ENCODE results near the gene RNF135. TPM values are rescaled to one million over a fixed set of nuclear protein-coding genes. Genes with fewer than 3 reads are reported as not detected.

The RNF135 gene
- total RNA-seq, 2 donors from 2014 or later: 14.8 to 20.7 TPM

DNA sequence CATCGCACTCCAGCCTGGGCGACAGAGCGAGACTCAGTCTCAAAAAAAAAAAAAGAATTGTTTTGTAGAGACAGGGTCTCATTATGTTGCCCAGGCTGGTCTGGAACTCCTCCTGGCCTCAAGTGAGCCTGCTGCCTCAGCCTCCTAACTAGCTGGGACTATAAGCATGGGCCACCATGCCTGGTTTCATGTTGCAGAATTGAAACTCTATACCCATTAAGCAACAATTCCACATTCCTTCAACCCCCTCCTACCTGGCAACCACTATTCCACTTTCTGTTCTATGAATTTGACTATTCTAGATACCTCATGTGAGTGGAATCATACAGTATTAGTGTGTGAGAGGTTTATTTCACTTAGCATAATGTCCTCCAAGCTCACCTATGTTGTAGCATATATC lies 24.5 kb downstream of the RNF135 start:
- peaks cover 13% of the 10 kb centered on the region for H3K9me3 Mint-ChIP-seq
- TF ChIP-seq CTCF (conservative IDR thresholded peaks at IDR 0.05): no peak
- H3K36me3 ChIP-seq (ENCODE audit: control insufficient read depth, insufficient read depth, low read length): peaks cover 25% of the 10 kb centered on the region
- H3K9me3 ChIP-seq (ENCODE audit: control insufficient read depth, low read length): peaks cover 12% of the 10 kb centered on the region
- H3K36me3 Mint-ChIP-seq (ENCODE audit: low read depth): peaks cover 47% of the 10 kb centered on the region
- DNase-seq: no peak
- H3K4me3 ChIP-seq (ENCODE audit: low read length): no peak overlapping the region
- H3K9ac ChIP-seq (ENCODE audit: extremely low read depth, low read length, poor library complexity, severe bottlenecking): no peak overlapping the region
- 88% methylated on average over 3 of the region's 3 CpGs; no CpG with 5 or more reads in 1 of the 2 experiments for WGBS, 2 experiments (ENCODE audit: insufficient coverage in 1 of 2, insufficient read length in 1 of 2)
- H3K4me3 Mint-ChIP-seq: no peak overlapping the region
- no peaks in the 10 kb centered on the region for H3K4me1 ChIP-seq (ENCODE audit: control insufficient read depth, insufficient read depth, low read length)
- no peaks in the 10 kb centered on the region for H3K27me3 ChIP-seq (ENCODE audit: control insufficient read depth, insufficient read depth, low read length, poor library complexity, severe bottlenecking)
- peaks cover 4% of the 10 kb centered on the region for H3K4me1 Mint-ChIP-seq
- H3K27ac Mint-ChIP-seq: no peak overlapping the region
- no peak overlapping the region for H3K27ac ChIP-seq (ENCODE audit: low read depth, low read length)
- H3K27me3 Mint-ChIP-seq (ENCODE audit: insufficient read depth): no peaks in the 10 kb centered on the region

- H3K27ac ChIP-seq (ENCODE audit: low read depth, low read length): no peak overlapping the region
- H3K27ac Mint-ChIP-seq: no peak overlapping the region
- WGBS, 2 experiments (ENCODE audit: insufficient coverage in 1 of 2, insufficient read length in 1 of 2): 96 to 99% methylated on average over 3 of the region's 3 CpGs
These were observed 25.6 kb downstream of the RNF135 start for GRCh38 chr17:30996486-30996885.

GRCh38 chr17:30997270-30997669 lies 26.4 kb downstream of the RNF135 start:
- peaks cover 25% of the 10 kb centered on the region for H3K36me3 ChIP-seq (ENCODE audit: control insufficient read depth, insufficient read depth, low read length)
- H3K36me3 Mint-ChIP-seq (ENCODE audit: low read depth): peaks cover 46% of the 10 kb centered on the region
- H3K27me3 Mint-ChIP-seq (ENCODE audit: insufficient read depth): no peaks in the 10 kb centered on the region
- H3K4me1 ChIP-seq (ENCODE audit: control insufficient read depth, insufficient read depth, low read length): no peaks in the 10 kb centered on the region
- H3K4me3 Mint-ChIP-seq: no peak overlapping the region
- H3K27ac Mint-ChIP-seq: no peak overlapping the region
- H3K4me1 Mint-ChIP-seq: peaks cover 4% of the 10 kb centered on the region
- peaks cover 13% of the 10 kb centered on the region for H3K9me3 Mint-ChIP-seq
- DNase-seq: no peak
- H3K9ac ChIP-seq (ENCODE audit: extremely low read depth, low read length, poor library complexity, severe bottlenecking): no peak overlapping the region
- no peak overlapping the region for H3K27ac ChIP-seq (ENCODE audit: low read depth, low read length)
- no peak for TF ChIP-seq CTCF (conservative IDR thresholded peaks at IDR 0.05)
- H3K9me3 ChIP-seq (ENCODE audit: control insufficient read depth, low read length): peaks cover 12% of the 10 kb centered on the region
- WGBS, 2 experiments (ENCODE audit: insufficient coverage in 1 of 2, insufficient read length in 1 of 2): 94 to 100% methylated on average over 2 to 6 of the region's 6 CpGs
- H3K4me3 ChIP-seq (ENCODE audit: low read length): no peak overlapping the region
- no peaks in the 10 kb centered on the region for H3K27me3 ChIP-seq (ENCODE audit: control insufficient read depth, insufficient read depth, low read length, poor library complexity, severe bottlenecking)

More at GRCh38 chr17:30996486-30996885, 25.6 kb downstream of the RNF135 start:
- no peak for DNase-seq
- no peaks in the 10 kb centered on the region for H3K4me1 ChIP-seq (ENCODE audit: control insufficient read depth, insufficient read depth, low read length)
- H3K4me3 ChIP-seq (ENCODE audit: low read length): no peak overlapping the region
- no peak overlapping the region for H3K9ac ChIP-seq (ENCODE audit: extremely low read depth, low read length, poor library complexity, severe bottlenecking)
- peaks cover 25% of the 10 kb centered on the region for H3K36me3 ChIP-seq (ENCODE audit: control insufficient read depth, insufficient read depth, low read length)
- no peaks in the 10 kb centered on the region for H3K27me3 Mint-ChIP-seq (ENCODE audit: insufficient read depth)
- no peaks in the 10 kb centered on the region for H3K27me3 ChIP-seq (ENCODE audit: control insufficient read depth, insufficient read depth, low read length, poor library complexity, severe bottlenecking)
- peaks cover 41% of the 10 kb centered on the region for H3K36me3 Mint-ChIP-seq (ENCODE audit: low read depth)
- H3K4me3 Mint-ChIP-seq: no peak overlapping the region
- no peak for TF ChIP-seq CTCF (conservative IDR thresholded peaks at IDR 0.05)
- peaks cover 12% of the 10 kb centered on the region for H3K9me3 ChIP-seq (ENCODE audit: control insufficient read depth, low read length)
- H3K9me3 Mint-ChIP-seq: peaks cover 13% of the 10 kb centered on the region
- peaks cover 4% of the 10 kb centered on the region for H3K4me1 Mint-ChIP-seq

Measured in endodermal cell (in vitro differentiated cells).